Hepatocyte (in vitro differentiated cells): Measurements from ENCODE around the gene TMED9. TPM values are rescaled to one million over a fixed set of nuclear protein-coding genes. Genes with fewer than 3 reads are reported as not detected.
A peak's percentile ranks its signal among the peaks of the same experiment; 100 is the strongest.

Source experiments
- DNase-seq: peaks from one replicate; pipeline ENCODE4 v3.0.0-alpha.2; 2016; ENCODE audit warnings: low spot score
- H2AFZ ChIP-seq: fragments of 200-600 bp; sonication (generic); 2 replicates; pipeline ENCODE4 v1.6.0; 2016; ENCODE audit warnings: antibody characterized with exemption, mild to moderate bottlenecking
- H3K27ac ChIP-seq: fragments of 200-600 bp; sonication (generic); 2 replicates; pipeline ENCODE4 v1.5.1; 2016; ENCODE audit warnings: mild to moderate bottlenecking
- H3K27me3 ChIP-seq: fragments of 200-600 bp; sonication (generic); 2 replicates; pipeline ENCODE4 v1.6.1; 2016
- H3K36me3 ChIP-seq: fragments of 200-600 bp; sonication (generic); replicated peaks from 2 replicates; pipeline ENCODE4 v1.5.1; 2016; ENCODE audit warnings: low read depth; ENCODE audit not compliant: insufficient read depth
- H3K4me1 ChIP-seq: fragments of 200-600 bp; sonication (generic); 2 replicates; pipeline ENCODE4 v1.5.1; 2016; ENCODE audit warnings: mild to moderate bottlenecking, moderate library complexity; ENCODE audit not compliant: insufficient read depth
- H3K4me2 ChIP-seq: fragments of 200-600 bp; sonication (generic); 2 replicates; pipeline ENCODE4 v1.6.0; 2016
- H3K4me3 ChIP-seq: fragments of 200-600 bp; sonication (generic); 2 replicates; pipeline ENCODE4 v1.5.1; 2016; ENCODE audit warnings: mild to moderate bottlenecking
- H3K79me2 ChIP-seq: fragments of 200-600 bp; sonication (generic); 2 replicates; pipeline ENCODE4 v1.6.0; 2017; ENCODE audit warnings: mild to moderate bottlenecking
- H3K9me2 ChIP-seq: fragments of 200-600 bp; sonication (generic); replicated peaks from 2 replicates; pipeline ENCODE4 v1.6.0; 2017; ENCODE audit warnings: mild to moderate bottlenecking; ENCODE audit not compliant: insufficient read depth
- H3K9me3 ChIP-seq: fragments of 200-600 bp; sonication (generic); 2 replicates; pipeline ENCODE4 v1.5.1; 2016; ENCODE audit warnings: low read depth, mild to moderate bottlenecking
- H4K20me1 ChIP-seq: fragments of 200-600 bp; sonication (generic); 2 replicates; pipeline ENCODE4 v1.6.0; 2016; ENCODE audit warnings: mild to moderate bottlenecking; ENCODE audit not compliant: insufficient read depth, poor library complexity, severe bottlenecking
- CTCF ChIP-seq: fragments of 200-600 bp; sonication (generic); IDR thresholded peaks from 2 replicates; pipeline ENCODE4 v1.5.1; 2016; ENCODE audit warnings: antibody characterized with exemption, mild to moderate bottlenecking; ENCODE audit not compliant: poor library complexity
- EZH2 ChIP-seq: fragments of 200-600 bp; sonication (generic); IDR thresholded peaks from 2 replicates; pipeline ENCODE4 v1.6.1; 2016; ENCODE audit warnings: antibody characterized with exemption, mild to moderate bottlenecking, borderline replicate concordance
- EZH2phosphoT487 ChIP-seq: fragments of 200-600 bp; sonication (generic); IDR thresholded peaks from one replicate; pipeline ENCODE4 v1.6.1; 2018; ENCODE audit warnings: antibody characterized with exemption, mild to moderate bottlenecking, low read depth, moderate library complexity; ENCODE audit not compliant: unreplicated experiment, severe bottlenecking
- WGBS: methylation state at CpG from one replicate; pipeline ENCODE4 v1.1.6; 2016; ENCODE audit warnings: low lambda C conversion rate; ENCODE audit errors: missing lambda C conversion rate; 5-methylcytosine and 5-hydroxymethylcytosine counted together
- polyA plus RNA-seq: library from polyadenylated mRNA; unstranded; fragments of >200 nt; fragmentation: Nextera tagmentation; extraction: Ambion mirVana; gene quantifications from 2 replicates; pipeline ENCODE4 v1.2.1, GENCODE V29; 2016
- total RNA-seq: library from RNA; depleted of rRNA; stranded (reverse); fragments of >200 nt; gene quantifications from 2 replicates; pipeline ENCODE4 v1.2.3, GENCODE V29; 2014

Gene TMED9
- total and polyA plus RNA-seq, 2 experiments from 2014 or later, result 187 to 512 TPM

GRCh38 chr5:177607115-177607451 lies 15.1 kb downstream of the TMED9 start:
- Histone ChIP-seq H3K27ac (no peak overlapping the region), H2AFZ (no peak overlapping the region), H3K36me3 (no peaks in the 10 kb centered on the region), H3K27me3 (no peaks in the 10 kb centered on the region), H3K4me2 (no peak overlapping the region), H3K4me1 (no peaks in the 10 kb centered on the region), H4K20me1 (no peaks in the 10 kb centered on the region), H3K9me2 (no peaks in the 10 kb centered on the region), H3K4me3 (no peak overlapping the region), H3K9me3 (no peaks in the 10 kb centered on the region), H3K79me2 (peaks cover 5% of the 10 kb centered on the region)
- DNase-seq, result no peak
- WGBS, result 61% methylated on average over 11 of the region's 11 CpGs
- TF ChIP-seq CTCF, result no peak

GRCh38 chr5:177607452-177608192 lies 15.6 kb downstream of the TMED9 start:
- no peaks in the 10 kb centered on the region for H4K20me1 ChIP-seq
- no peaks in the 10 kb centered on the region for H3K4me1 ChIP-seq
- DNase-seq, result peak; percentile 94
- no peaks in the 10 kb centered on the region for H3K27me3 ChIP-seq
- 21% methylated on average over 15 of the region's 15 CpGs for WGBS
- H3K36me3 ChIP-seq, result no peaks in the 10 kb centered on the region
- H3K27ac ChIP-seq, result no peak overlapping the region
- H3K4me2 ChIP-seq, result no peak overlapping the region
- TF ChIP-seq CTCF, result peak; percentile 90
- TF ChIP-seq EZH2, result no peak
- H3K9me3 ChIP-seq, result no peaks in the 10 kb centered on the region
- no peak overlapping the region for H2AFZ ChIP-seq
- H3K9me2 ChIP-seq, result no peaks in the 10 kb centered on the region
- no peak overlapping the region for H3K4me3 ChIP-seq
- no peaks in the 10 kb centered on the region for H3K79me2 ChIP-seq

- Histone ChIP-seq H3K4me1 (no peaks in the 10 kb centered on the region), H3K27ac (no peak overlapping the region), H2AFZ (no peak overlapping the region), H3K27me3 (no peaks in the 10 kb centered on the region), H3K4me3 (no peak overlapping the region), H3K9me2 (no peaks in the 10 kb centered on the region), H3K9me3 (no peaks in the 10 kb centered on the region), H4K20me1 (no peaks in the 10 kb centered on the region), H3K36me3 (no peaks in the 10 kb centered on the region), H3K79me2 (no peaks in the 10 kb centered on the region), H3K4me2 (no peak overlapping the region)
- 95% methylated on average over 36 of the region's 37 CpGs for WGBS
- no peak for TF ChIP-seq EZH2
- TF ChIP-seq CTCF, result no peak
- TF ChIP-seq EZH2phosphoT487, result no peak
- no peak for DNase-seq
These were observed 16.5 kb downstream of the TMED9 start for GRCh38 chr5:177608243-177609075.
